PFSK-1 (cell line): ENCODE data around the gene TIMM13.

Experiments used
- FOXP2 ChIP-seq: optimal IDR thresholded peaks from 2 replicates; pipeline ENCODE3; 2011; ENCODE audit warnings: borderline replicate concordance, control low read depth, inconsistent platforms; ENCODE audit not compliant: insufficient read depth; ENCODE audit errors: extremely low read length, extremely low read depth
- POLR2AphosphoS5 ChIP-seq: IDR thresholded peaks from 2 replicates; pipeline ENCODE4 v1.6.1; 2012; ENCODE audit warnings: low read depth, mild to moderate bottlenecking, control low read depth, low read length, moderate library complexity
- SIN3A ChIP-seq: IDR thresholded peaks from 2 replicates; pipeline ENCODE4 v1.6.1; 2012; ENCODE audit warnings: mild to moderate bottlenecking, low read length, moderate library complexity, borderline replicate concordance; ENCODE audit not compliant: insufficient read depth
- TAF1 ChIP-seq: IDR thresholded peaks from 2 replicates; pipeline ENCODE4 v1.6.1; 2012; ENCODE audit warnings: low read length, control low read depth, borderline replicate concordance; ENCODE audit not compliant: insufficient read depth
- TF ChIP-seq, protein P1 (sequence below), 2 experiments: IDR thresholded peaks; 2 replicates each; pipeline versions ENCODE4 v1.6.1 to v1.8.0; 2011 to 2012; ENCODE audit warnings: low read depth in 2 of 2, low read length in 2 of 2, control low read depth in 1 of 2, inconsistent platforms in 1 of 2, mild to moderate bottlenecking in 1 of 2, moderate library complexity in 1 of 2; ENCODE audit not compliant: insufficient read depth in 1 of 2

The TIMM13 gene

DNA sequence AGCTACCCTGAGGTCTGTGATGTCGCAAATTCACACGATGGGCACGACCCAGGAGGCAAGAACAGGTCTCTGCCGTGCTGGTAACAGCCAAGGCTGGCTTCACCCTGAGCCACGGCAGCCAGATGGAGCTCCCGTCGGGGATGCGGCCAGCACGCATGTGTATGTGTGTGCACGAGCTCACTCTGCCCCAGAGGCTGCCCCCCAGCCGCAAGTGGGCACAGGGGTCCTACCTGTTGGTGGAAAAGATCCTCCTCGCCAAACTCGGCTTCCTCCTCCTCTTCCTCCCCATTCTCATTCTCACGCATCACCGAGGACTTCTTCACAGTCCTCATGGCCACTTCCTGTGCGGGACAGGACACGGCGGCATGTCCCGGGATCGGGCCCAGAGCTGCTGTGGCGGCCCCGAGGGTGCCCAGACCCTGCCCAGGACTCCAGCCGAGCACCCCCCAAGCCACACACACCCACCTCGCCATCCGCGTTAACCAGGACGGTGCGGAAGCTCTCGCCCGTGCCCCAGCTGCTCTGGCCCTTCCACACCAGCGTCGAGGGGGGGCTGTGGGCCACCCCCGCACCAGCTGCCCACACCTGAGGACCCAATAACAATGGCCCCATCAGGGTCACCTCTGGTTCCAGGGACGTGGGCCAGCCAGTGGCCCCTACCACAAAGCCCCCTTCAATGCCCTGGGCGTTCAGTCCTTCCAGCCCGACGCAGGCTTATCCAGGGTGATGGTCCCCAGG, 4.1 kb upstream of the TIMM13 start:
- TF ChIP-seq FOXP2, result no peak
- no peak for TF ChIP-seq POLR2AphosphoS5
- TF ChIP-seq TAF1, result no peak
- TF ChIP-seq, protein P1, sequence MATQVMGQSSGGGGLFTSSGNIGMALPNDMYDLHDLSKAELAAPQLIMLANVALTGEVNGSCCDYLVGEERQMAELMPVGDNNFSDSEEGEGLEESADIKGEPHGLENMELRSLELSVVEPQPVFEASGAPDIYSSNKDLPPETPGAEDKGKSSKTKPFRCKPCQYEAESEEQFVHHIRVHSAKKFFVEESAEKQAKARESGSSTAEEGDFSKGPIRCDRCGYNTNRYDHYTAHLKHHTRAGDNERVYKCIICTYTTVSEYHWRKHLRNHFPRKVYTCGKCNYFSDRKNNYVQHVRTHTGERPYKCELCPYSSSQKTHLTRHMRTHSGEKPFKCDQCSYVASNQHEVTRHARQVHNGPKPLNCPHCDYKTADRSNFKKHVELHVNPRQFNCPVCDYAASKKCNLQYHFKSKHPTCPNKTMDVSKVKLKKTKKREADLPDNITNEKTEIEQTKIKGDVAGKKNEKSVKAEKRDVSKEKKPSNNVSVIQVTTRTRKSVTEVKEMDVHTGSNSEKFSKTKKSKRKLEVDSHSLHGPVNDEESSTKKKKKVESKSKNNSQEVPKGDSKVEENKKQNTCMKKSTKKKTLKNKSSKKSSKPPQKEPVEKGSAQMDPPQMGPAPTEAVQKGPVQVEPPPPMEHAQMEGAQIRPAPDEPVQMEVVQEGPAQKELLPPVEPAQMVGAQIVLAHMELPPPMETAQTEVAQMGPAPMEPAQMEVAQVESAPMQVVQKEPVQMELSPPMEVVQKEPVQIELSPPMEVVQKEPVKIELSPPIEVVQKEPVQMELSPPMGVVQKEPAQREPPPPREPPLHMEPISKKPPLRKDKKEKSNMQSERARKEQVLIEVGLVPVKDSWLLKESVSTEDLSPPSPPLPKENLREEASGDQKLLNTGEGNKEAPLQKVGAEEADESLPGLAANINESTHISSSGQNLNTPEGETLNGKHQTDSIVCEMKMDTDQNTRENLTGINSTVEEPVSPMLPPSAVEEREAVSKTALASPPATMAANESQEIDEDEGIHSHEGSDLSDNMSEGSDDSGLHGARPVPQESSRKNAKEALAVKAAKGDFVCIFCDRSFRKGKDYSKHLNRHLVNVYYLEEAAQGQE (IDR thresholded peaks at IDR 0.05; ENCODE audit: insufficient read depth in 1 of 2, low read depth in 2 of 2, low read length in 2 of 2), result no peak
- TF ChIP-seq SIN3A, result no peak

DNA sequence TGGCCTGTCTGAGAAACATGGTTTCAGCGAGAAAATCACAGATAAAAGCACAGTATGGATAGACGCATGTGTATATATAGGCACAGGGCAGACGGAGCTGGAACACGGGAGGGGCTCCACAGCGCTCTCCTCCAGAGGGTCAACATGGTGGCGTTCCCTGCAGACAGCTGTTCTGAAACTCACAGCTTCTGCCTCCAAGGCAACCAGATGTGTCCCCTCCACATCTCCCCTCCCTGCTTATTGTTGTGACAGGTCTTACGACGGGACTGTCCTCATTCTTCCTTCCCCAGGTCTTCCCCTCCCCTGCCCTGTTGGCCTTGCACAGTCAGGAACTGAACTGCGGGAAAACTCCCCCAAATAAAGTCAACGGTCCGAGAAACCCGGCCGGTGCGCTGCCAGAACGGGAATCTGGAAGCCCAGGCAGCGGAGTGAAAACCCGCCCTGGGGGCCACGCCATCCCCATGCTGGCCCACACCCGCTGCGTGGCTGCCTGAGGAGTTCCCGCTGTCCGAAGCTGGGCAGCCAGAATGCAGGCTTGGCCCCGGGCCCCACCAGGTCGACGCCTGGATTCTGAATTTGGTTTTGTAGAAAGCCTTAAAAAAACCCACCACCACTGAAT, 2.6 kb upstream of the TIMM13 start:
- TF ChIP-seq POLR2AphosphoS5, result no peak
- TF ChIP-seq, protein P1 (IDR thresholded peaks at IDR 0.05; ENCODE audit: insufficient read depth in 1 of 2, low read depth in 2 of 2, low read length in 2 of 2), result no peak
- no peak for TF ChIP-seq FOXP2
- TF ChIP-seq TAF1, result no peak
- TF ChIP-seq SIN3A, result no peak

DNA sequence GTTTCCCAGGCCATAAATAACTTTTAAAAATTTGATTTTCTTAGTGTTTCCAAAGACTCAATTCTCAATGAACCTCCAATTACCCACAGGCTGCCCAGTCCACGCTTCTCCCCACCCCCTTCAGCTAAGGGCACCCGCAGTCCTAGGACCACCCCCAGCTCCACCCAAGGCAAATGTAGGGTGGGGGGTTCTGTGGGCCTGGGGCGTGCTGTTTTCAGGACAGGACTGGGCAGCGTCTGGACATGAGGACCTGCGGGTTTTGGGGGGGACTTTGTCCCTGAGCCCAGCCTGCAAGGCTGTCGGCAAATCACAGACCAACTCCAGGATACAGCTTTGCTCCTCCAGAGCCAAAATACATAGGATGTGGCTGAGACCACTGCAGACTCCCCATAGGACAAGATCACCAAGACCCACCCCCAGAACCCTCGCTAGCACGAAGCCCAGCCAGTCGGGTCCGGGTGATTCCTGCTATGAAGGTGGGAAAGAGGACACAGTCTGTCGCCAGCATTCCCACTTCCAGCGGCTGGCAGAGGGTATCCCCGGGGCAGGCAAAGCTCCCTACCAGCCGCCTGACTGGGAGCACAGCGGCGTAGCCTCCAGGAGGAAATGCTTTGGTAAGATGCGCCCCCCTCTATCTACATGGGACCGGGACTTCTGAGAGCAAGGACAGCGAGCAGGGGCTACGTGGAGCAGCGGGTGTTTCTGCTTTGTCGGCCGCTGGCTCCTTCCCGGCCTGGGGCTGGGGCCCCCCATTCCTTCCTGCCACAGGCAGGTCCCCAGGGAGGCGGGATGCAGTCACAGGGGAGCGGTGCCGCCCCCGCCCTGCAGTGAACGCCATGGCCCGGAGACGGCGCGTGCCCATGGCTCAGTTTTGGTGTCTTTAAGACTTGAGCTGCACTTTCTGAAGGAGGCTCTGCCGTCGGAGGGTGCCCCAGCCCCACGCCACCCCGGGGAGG, 1.6 kb upstream of the TIMM13 start:
- no peak for TF ChIP-seq FOXP2
- no peak for TF ChIP-seq SIN3A

DNA sequence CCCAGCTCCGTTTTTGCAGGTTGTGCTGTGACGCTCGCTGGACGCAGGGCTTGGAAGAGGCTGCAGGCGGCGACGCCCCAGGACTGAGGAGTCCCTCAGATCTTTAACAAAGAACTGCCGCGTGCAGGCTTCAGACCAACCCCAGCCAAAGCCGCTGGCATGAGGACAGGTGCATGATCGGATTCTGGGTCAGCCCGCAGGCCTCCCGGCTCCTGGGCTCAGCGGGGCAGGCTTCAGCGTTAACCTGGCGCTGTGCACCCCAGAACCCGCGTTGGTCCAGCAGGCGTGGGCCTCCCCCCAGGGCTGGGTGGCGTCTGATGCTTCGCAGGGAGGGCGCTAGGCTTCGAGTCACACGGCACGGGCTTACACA, 920 bp upstream of the TIMM13 start:
- TF ChIP-seq, protein P1 (IDR thresholded peaks at IDR 0.05; ENCODE audit: insufficient read depth in 1 of 2, low read depth in 2 of 2, low read length in 2 of 2), result no peak
- no peak for TF ChIP-seq FOXP2
- TF ChIP-seq TAF1, result no peak
- no peak for TF ChIP-seq SIN3A
- TF ChIP-seq POLR2AphosphoS5, result no peak; the same call in 1 of the 2 replicates

DNA sequence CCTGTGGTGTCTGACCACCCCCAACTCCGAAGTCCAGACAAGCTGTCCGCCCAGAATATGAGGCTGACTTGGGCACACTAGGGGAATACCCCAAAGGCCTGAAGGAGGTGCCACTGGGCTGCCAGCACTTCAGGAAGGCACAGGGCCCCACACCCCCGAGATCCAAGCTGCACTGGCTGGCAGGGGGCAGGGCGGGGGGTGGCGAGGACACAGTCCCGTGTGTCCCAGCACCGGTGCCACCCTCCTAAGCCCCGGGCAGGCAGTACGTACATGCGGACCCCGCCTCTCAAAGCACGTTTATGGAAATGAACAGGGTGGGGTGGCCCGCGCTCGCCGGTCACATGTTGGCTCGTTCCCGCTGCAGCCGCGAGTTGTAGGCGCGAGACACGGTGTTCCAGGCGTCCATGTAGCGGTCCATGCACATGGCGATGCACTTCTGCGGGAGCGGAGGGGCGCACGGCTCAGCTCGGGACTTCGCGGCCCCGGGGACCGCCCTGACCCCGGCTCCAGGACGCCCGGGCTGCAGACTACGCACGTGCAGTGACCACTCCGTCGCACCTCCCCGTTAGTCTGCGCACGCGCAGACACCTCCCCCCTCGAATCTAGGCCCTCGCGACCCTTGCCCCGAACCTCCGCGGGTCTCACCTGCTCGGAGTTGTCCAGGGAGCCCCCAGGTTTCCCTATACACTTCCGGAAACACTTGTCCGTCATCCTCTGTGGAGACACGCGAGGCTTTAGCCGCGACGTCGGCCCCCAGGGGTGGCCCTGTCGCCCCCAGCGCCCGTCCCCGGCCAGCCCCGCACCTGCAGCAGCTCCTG, 566 bp downstream of the TIMM13 start:
- no peak for TF ChIP-seq FOXP2
- no peak; the same call in 1 of the 2 replicates for TF ChIP-seq SIN3A
- TF ChIP-seq, protein P1 (IDR thresholded peaks at IDR 0.05; ENCODE audit: insufficient read depth in 1 of 2, low read depth in 2 of 2, low read length in 2 of 2), result no peak
- TF ChIP-seq TAF1, result no peak
- no peak for TF ChIP-seq POLR2AphosphoS5
